K562 (cell line): ENCODE data around the gene ATP2A2. TPM values are rescaled to one million over a fixed set of nuclear protein-coding genes. Genes with fewer than 3 reads are reported as not detected.

Experiments
- ATAC-seq: fragments of 200-7000 bp; cut with Tn5 transposase; 3 replicates; pipeline ENCODE4 v1.9.1; 2020; ENCODE audit warnings: moderate library complexity
- BruUV-seq: library from RNA; stranded (reverse); fragments of 400-500 nt; replicated peaks from 2 replicates; lab custom pipeline; 2021; lab: Mats Ljungman, UMichigan
- CTCF ChIA-PET: fragments of 300-600 bp; formaldehyde crosslinking; extraction: SDS; loops from one replicate; lab custom pipeline; 2021; ENCODE audit warnings: low intra/inter-chr PET ratio; lab: Yijun Ruan, JAX
- POLR2A ChIA-PET: fragments of 300-600, 350-650 bp; sonication (Branson Sonifier 250); formaldehyde crosslinking; extraction: SDS; loops from one replicate; lab custom pipeline; 2021; ENCODE audit warnings: antibody characterized with exemption, inconsistent platforms; lab: Yijun Ruan, JAX
- DNase-seq, 4 experiments: peaks; one replicate each; pipeline versions ENCODE4 v3.0.0 to v3.0.0-alpha.2; 2011 to 2018; ENCODE audit warnings: low spot score in 3 of 4, mixed read lengths in 3 of 4; ENCODE audit errors: extremely low read depth in 1 of 4
- FAIRE-seq: peaks from 2 replicates; lab custom pipeline; 2011; peaks lifted over from hg19 to GRCh38; lab: Jason Lieb, UNC
- H2AFZ ChIP-seq: 2 replicates; pipeline ENCODE4 v1.6.0; 2011; ENCODE audit warnings: low read depth, low read length, control low read depth, inconsistent platforms
- H3K27ac ChIP-seq: fragments of 200-600 bp; 3 replicates; pipeline ENCODE4 v1.8.0; 2011; ENCODE audit warnings: low read depth, mild to moderate bottlenecking, control low read depth, inconsistent platforms, low read length, moderate library complexity, mixed read lengths; ENCODE audit errors: extremely low read depth
- H3K27me3 ChIP-seq, 2 experiments: fragments of 300-600 bp in 1 of 2; 2 replicates in 1 of 2; 3 replicates in 1 of 2; pipeline versions ENCODE4 v1.6.0 to v1.8.0; 2011; ENCODE audit warnings: inconsistent platforms in 2 of 2, low read length in 2 of 2, mild to moderate bottlenecking in 1 of 2, mixed read lengths in 1 of 2, moderate library complexity in 1 of 2; ENCODE audit not compliant: control insufficient read depth in 2 of 2, insufficient read depth in 2 of 2
- H3K36me3 ChIP-seq: fragments of 300-600 bp; 3 replicates; pipeline ENCODE4 v1.8.0; 2011; ENCODE audit warnings: mild to moderate bottlenecking, low read length, inconsistent platforms; ENCODE audit not compliant: control insufficient read depth, insufficient read depth
- H3K4me1 ChIP-seq, 2 experiments: fragments of 200-600 bp in 1 of 2; replicated peaks in 1 of 2; 2 replicates in 1 of 2; 3 replicates in 1 of 2; pipeline versions ENCODE4 v1.5.1 to v1.8.0; 2011; ENCODE audit warnings: inconsistent platforms in 2 of 2, low read length in 2 of 2, mild to moderate bottlenecking in 1 of 2, mixed read lengths in 1 of 2, moderate library complexity in 1 of 2; ENCODE audit not compliant: control insufficient read depth in 2 of 2, insufficient read depth in 2 of 2
- H3K4me2 ChIP-seq: 2 replicates; pipeline ENCODE4 v1.6.1; 2011; ENCODE audit warnings: low read length, control low read depth, inconsistent platforms, mixed read lengths; ENCODE audit not compliant: insufficient read depth
- H3K4me3 ChIP-seq: fragments of 200-600 bp; sonication (generic), shearing (Covaris generic); 2 replicates; pipeline ENCODE4 v1.5.1; 2016; ENCODE audit warnings: control low read depth, inconsistent platforms
- H3K79me2 ChIP-seq: fragments of 200-600 bp; 3 replicates; pipeline ENCODE4 v1.8.0; 2011; ENCODE audit warnings: low read length, inconsistent platforms; ENCODE audit not compliant: control insufficient read depth, insufficient read depth
- H3K9ac ChIP-seq, 2 experiments: 2 replicates each; pipeline versions ENCODE4 v1.6.0 to v1.6.1; 2011; ENCODE audit warnings: low read depth in 2 of 2, low read length in 2 of 2, control low read depth in 1 of 2, inconsistent platforms in 1 of 2, mild to moderate bottlenecking in 1 of 2, mixed read lengths in 1 of 2; ENCODE audit not compliant: insufficient read depth in 1 of 2
- H3K9me1 ChIP-seq: one replicate; pipeline ENCODE4 v1.6.0; 2011; ENCODE audit warnings: inconsistent platforms, mild to moderate bottlenecking, low read length, moderate library complexity; ENCODE audit not compliant: control insufficient read depth, insufficient read depth
- H3K9me3 ChIP-seq: replicated peaks from 2 replicates; pipeline ENCODE4 v1.5.1; 2011; ENCODE audit warnings: low read depth, low read length, inconsistent platforms; ENCODE audit not compliant: control insufficient read depth, insufficient read depth
- H4K20me1 ChIP-seq: replicated peaks from 2 replicates; pipeline ENCODE4 v1.6.1; 2011; ENCODE audit warnings: low read length, inconsistent platforms, mixed read lengths; ENCODE audit not compliant: control insufficient read depth, insufficient read depth
- ATF7 ChIP-seq: fragments of 450-650 bp; IDR thresholded peaks from 2 replicates; pipeline ENCODE4 v1.7.1; 2014; ENCODE audit warnings: mild to moderate bottlenecking, moderate library complexity
- NFATC3 ChIP-seq: fragments of 450-650 bp; IDR thresholded peaks from 2 replicates; pipeline ENCODE4 v1.6.1; 2017; ENCODE audit warnings: mild to moderate bottlenecking
- XRCC3 ChIP-seq: fragments of 450-650 bp; IDR thresholded peaks from 2 replicates; pipeline ENCODE4 v1.6.1; 2017; ENCODE audit warnings: mild to moderate bottlenecking, moderate library complexity
- ZFP91 ChIP-seq: sonication (generic); formaldehyde crosslinking; IDR thresholded peaks from 2 replicates; pipeline ENCODE4 v1.8.0; 2022; ENCODE audit warnings: mild to moderate bottlenecking, missing genetic modification reagents
- WGBS: fragments of 100-300 bp; shearing (Covaris generic); methylation state at CpG from one replicate; pipeline ENCODE4 v1.1.6; 2016; ENCODE audit warnings: low coverage, mixed read lengths; ENCODE audit not compliant: insufficient coverage; ENCODE audit errors: missing lambda C conversion rate; 5-methylcytosine and 5-hydroxymethylcytosine counted together
- in situ Hi-C: fragments of 300-500 bp; cut with MboI; formaldehyde crosslinking; loops from 4 replicates; pipeline ENCODE4 v1.15.0; 2018; ENCODE audit warnings: inconsistent platforms, mixed read lengths
- intact Hi-C: fragments of 100-400 bp; cut with micrococcal nuclease; formaldehyde crosslinking; loops from 2 replicates; pipeline ENCODE4 v1.14.2; 2022
- polyA plus RNA-seq, 8 experiments: library from polyadenylated mRNA; depleted of rRNA in 4 of 8; stranded (reverse) in 5 of 8; unstranded in 3 of 8; fragments of >200 nt; fragmentation: Nextera tagmentation in 2 of 8; fragmentation: Illumina TruSeq in 1 of 8; extraction: Ambion mirVana in 2 of 8; extraction: Trizol in 1 of 8; gene quantifications; 2 replicates each; pipeline versions ENCODE4 v1.2.1 to v1.2.3, GENCODE V29; 2011 to 2014; ENCODE audit warnings: inconsistent platforms in 1 of 8, missing spikeins in 1 of 8
- total RNA-seq, 7 experiments: library from RNA; depleted of rRNA in 6 of 7; stranded (reverse); fragments of >200 nt in 6 of 7; fragmentation: Illumina TruSeq in 2 of 7; extraction: Trizol in 2 of 7; gene quantifications; 2 replicates each; pipeline versions ENCODE4 v1.2.1 to v1.2.3, GENCODE V29; 2011 to 2021; ENCODE audit warnings: low replicate concordance in 1 of 7
- TF ChIP-seq, protein P1 (sequence below): fragments of 450-650 bp; IDR thresholded peaks from 2 replicates; pipeline ENCODE4 v1.6.1; 2016; ENCODE audit warnings: mild to moderate bottlenecking, moderate library complexity

The ATP2A2 gene
- total and polyA plus RNA-seq, 9 of the 15 experiments (the other 6 are each of a cell fraction or from before 2014, with no cell fraction given) = 5.2 to 205 (median 51.6) TPM

GRCh38 chr12:110337912-110338710 is 57.1 kb downstream of the ATP2A2 start:
- CTCF ChIA-PET = interaction anchor here (0.6 kb wide), 1 partner anchor 531 kb away, joined by 4 read pairs; no protein-coding TSS in a partner anchor
- TF ChIP-seq XRCC3 (no peak), ZFP91 (CRISPR knock-in tag) (no peak), NFATC3 (no peak), ATF7 (no peak)
- TF ChIP-seq, protein P1, sequence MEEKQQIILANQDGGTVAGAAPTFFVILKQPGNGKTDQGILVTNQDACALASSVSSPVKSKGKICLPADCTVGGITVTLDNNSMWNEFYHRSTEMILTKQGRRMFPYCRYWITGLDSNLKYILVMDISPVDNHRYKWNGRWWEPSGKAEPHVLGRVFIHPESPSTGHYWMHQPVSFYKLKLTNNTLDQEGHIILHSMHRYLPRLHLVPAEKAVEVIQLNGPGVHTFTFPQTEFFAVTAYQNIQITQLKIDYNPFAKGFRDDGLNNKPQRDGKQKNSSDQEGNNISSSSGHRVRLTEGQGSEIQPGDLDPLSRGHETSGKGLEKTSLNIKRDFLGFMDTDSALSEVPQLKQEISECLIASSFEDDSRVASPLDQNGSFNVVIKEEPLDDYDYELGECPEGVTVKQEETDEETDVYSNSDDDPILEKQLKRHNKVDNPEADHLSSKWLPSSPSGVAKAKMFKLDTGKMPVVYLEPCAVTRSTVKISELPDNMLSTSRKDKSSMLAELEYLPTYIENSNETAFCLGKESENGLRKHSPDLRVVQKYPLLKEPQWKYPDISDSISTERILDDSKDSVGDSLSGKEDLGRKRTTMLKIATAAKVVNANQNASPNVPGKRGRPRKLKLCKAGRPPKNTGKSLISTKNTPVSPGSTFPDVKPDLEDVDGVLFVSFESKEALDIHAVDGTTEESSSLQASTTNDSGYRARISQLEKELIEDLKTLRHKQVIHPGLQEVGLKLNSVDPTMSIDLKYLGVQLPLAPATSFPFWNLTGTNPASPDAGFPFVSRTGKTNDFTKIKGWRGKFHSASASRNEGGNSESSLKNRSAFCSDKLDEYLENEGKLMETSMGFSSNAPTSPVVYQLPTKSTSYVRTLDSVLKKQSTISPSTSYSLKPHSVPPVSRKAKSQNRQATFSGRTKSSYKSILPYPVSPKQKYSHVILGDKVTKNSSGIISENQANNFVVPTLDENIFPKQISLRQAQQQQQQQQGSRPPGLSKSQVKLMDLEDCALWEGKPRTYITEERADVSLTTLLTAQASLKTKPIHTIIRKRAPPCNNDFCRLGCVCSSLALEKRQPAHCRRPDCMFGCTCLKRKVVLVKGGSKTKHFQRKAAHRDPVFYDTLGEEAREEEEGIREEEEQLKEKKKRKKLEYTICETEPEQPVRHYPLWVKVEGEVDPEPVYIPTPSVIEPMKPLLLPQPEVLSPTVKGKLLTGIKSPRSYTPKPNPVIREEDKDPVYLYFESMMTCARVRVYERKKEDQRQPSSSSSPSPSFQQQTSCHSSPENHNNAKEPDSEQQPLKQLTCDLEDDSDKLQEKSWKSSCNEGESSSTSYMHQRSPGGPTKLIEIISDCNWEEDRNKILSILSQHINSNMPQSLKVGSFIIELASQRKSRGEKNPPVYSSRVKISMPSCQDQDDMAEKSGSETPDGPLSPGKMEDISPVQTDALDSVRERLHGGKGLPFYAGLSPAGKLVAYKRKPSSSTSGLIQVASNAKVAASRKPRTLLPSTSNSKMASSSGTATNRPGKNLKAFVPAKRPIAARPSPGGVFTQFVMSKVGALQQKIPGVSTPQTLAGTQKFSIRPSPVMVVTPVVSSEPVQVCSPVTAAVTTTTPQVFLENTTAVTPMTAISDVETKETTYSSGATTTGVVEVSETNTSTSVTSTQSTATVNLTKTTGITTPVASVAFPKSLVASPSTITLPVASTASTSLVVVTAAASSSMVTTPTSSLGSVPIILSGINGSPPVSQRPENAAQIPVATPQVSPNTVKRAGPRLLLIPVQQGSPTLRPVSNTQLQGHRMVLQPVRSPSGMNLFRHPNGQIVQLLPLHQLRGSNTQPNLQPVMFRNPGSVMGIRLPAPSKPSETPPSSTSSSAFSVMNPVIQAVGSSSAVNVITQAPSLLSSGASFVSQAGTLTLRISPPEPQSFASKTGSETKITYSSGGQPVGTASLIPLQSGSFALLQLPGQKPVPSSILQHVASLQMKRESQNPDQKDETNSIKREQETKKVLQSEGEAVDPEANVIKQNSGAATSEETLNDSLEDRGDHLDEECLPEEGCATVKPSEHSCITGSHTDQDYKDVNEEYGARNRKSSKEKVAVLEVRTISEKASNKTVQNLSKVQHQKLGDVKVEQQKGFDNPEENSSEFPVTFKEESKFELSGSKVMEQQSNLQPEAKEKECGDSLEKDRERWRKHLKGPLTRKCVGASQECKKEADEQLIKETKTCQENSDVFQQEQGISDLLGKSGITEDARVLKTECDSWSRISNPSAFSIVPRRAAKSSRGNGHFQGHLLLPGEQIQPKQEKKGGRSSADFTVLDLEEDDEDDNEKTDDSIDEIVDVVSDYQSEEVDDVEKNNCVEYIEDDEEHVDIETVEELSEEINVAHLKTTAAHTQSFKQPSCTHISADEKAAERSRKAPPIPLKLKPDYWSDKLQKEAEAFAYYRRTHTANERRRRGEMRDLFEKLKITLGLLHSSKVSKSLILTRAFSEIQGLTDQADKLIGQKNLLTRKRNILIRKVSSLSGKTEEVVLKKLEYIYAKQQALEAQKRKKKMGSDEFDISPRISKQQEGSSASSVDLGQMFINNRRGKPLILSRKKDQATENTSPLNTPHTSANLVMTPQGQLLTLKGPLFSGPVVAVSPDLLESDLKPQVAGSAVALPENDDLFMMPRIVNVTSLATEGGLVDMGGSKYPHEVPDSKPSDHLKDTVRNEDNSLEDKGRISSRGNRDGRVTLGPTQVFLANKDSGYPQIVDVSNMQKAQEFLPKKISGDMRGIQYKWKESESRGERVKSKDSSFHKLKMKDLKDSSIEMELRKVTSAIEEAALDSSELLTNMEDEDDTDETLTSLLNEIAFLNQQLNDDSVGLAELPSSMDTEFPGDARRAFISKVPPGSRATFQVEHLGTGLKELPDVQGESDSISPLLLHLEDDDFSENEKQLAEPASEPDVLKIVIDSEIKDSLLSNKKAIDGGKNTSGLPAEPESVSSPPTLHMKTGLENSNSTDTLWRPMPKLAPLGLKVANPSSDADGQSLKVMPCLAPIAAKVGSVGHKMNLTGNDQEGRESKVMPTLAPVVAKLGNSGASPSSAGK = no peak

More at GRCh38 chr12:110337912-110338710, 57.1 kb downstream of the ATP2A2 start:
- peaks cover 99% of the 10 kb centered on the region for H3K36me3 ChIP-seq
- BruUV-seq = no TSS peak
- H3K79me2 ChIP-seq = no peaks in the 10 kb centered on the region
- in situ Hi-C loops = no loop called here
- intact Hi-C loops = no loop called here
- H3K9me3 ChIP-seq = no peaks in the 10 kb centered on the region
- H3K27me3 ChIP-seq = no peaks in the 10 kb centered on the region
- H3K4me1 ChIP-seq = no peaks in the 10 kb centered on the region
- H3K4me3 ChIP-seq = no peak overlapping the region
- peaks cover 6% of the 10 kb centered on the region for H3K9me1 ChIP-seq
- H3K4me2 ChIP-seq = no peak overlapping the region
- DNase-seq = peak in 1 of 4 experiments; percentile 3
- FAIRE-seq = no peak
- 95% methylated on average over 11 of the region's 11 CpGs for WGBS
- 0 out of 2 replicates have a peak, but pooled peaks cover 3% of the 10 kb centered on the region for H4K20me1 ChIP-seq
- no peak overlapping the region for H3K9ac ChIP-seq
- no peak overlapping the region for H3K27ac ChIP-seq
- no peak for ATAC-seq
- H2AFZ ChIP-seq = no peak overlapping the region
- POLR2A ChIA-PET = interaction anchor here (2.8 kb wide), 1 partner anchor 11 kb away, joined by 18 read pairs; no protein-coding TSS in a partner anchor
